A673 (cell line): ENCODE measurements around the gene FCN2. TPM values are rescaled to one million over a fixed set of nuclear protein-coding genes. Genes with fewer than 3 reads are reported as not detected.
"Not testable (repeated sequence)": the region's sequence is repeated elsewhere in the genome, so short reads cannot be mapped to it uniquely, and the experiment has no call there.

Source experiments
- BruUV-seq: library from RNA; stranded (reverse); fragments of 400-500 nt; replicated peaks from 2 replicates; lab custom pipeline; 2021; lab: Mats Ljungman, UMichigan
- CTCF ChIA-PET: fragments of 300-600 bp; sonication (Branson Sonifier 250); formaldehyde crosslinking; loops from one replicate; lab custom pipeline; 2022; ENCODE audit warnings: antibody characterized with exemption; lab: Charles Lee
- POLR2A ChIA-PET: fragments of 300-600 bp; sonication (Branson Sonifier 250); formaldehyde crosslinking; loops from one replicate; lab custom pipeline; 2022; ENCODE audit warnings: antibody characterized with exemption; ENCODE audit not compliant: low non-redundant PET; lab: Charles Lee
- DNase-seq: peaks from one replicate; pipeline ENCODE4 v3.0.0-alpha.2; 2015; ENCODE audit warnings: low spot score
- H3K27ac ChIP-seq: fragments of 200-600 bp; sonication (generic); 2 replicates; pipeline ENCODE4 v1.5.1; 2016; ENCODE audit warnings: mixed run types, low read depth, mild to moderate bottlenecking, mixed read lengths, antibody characterized with exemption, low read length; ENCODE audit not compliant: poor library complexity, severe bottlenecking
- H3K27me3 ChIP-seq: fragments of 200-600 bp; sonication (generic); replicated peaks from 2 replicates; pipeline ENCODE4 v1.6.1; 2017; ENCODE audit warnings: mixed run types, low read depth, mild to moderate bottlenecking, mixed read lengths, antibody characterized with exemption, low read length; ENCODE audit not compliant: insufficient read depth, poor library complexity
- H3K36me3 ChIP-seq: fragments of 200-600 bp; sonication (generic); 2 replicates; pipeline ENCODE4 v1.6.1; 2016; ENCODE audit warnings: mixed run types, mild to moderate bottlenecking, mixed read lengths, antibody characterized with exemption, low read length; ENCODE audit not compliant: insufficient read depth, poor library complexity, severe bottlenecking
- H3K4me1 ChIP-seq: fragments of 200-600 bp; sonication (generic); 2 replicates; pipeline ENCODE4 v1.6.1; 2017; ENCODE audit warnings: mixed run types, mild to moderate bottlenecking, mixed read lengths, antibody characterized with exemption, low read length; ENCODE audit not compliant: insufficient read depth, poor library complexity, severe bottlenecking
- H3K4me3 ChIP-seq: fragments of 200-600 bp; sonication (generic); 2 replicates; pipeline ENCODE4 v1.5.1; 2016; ENCODE audit warnings: low read depth, mixed run types, mild to moderate bottlenecking, mixed read lengths, low read length; ENCODE audit not compliant: poor library complexity, severe bottlenecking
- H3K9me3 ChIP-seq: fragments of 200-600 bp; sonication (generic); 2 replicates; pipeline ENCODE4 v1.6.1; 2016; ENCODE audit warnings: mixed run types, low read depth, mild to moderate bottlenecking, mixed read lengths, antibody characterized with exemption, low read length; ENCODE audit not compliant: poor library complexity, severe bottlenecking
- CTCF ChIP-seq: fragments of 300-800, 200-600 bp; sonication (generic); conservative IDR thresholded peaks from 2 replicates; pipeline ENCODE4 v1.5.1; 2017; ENCODE audit warnings: low read depth, mild to moderate bottlenecking, antibody characterized with exemption, low read length, moderate library complexity, mixed read lengths
- EZH2 ChIP-seq: fragments of 200-600 bp; sonication (generic); IDR thresholded peaks from 2 replicates; pipeline ENCODE4 v1.6.1; 2017; ENCODE audit warnings: borderline replicate concordance, low read depth, mild to moderate bottlenecking, mixed read lengths, antibody characterized with exemption, low read length; ENCODE audit not compliant: poor library complexity, severe bottlenecking
- intact Hi-C: fragments of 100-400 bp; cut with micrococcal nuclease; formaldehyde crosslinking; loops from one replicate; pipeline ENCODE4 v1.10.0; 2022; ENCODE audit not compliant: unreplicated experiment
- total RNA-seq: library from RNA; stranded (reverse); gene quantifications from 2 replicates; pipeline ENCODE4 v1.2.3, GENCODE V29; 2021

Gene FCN2
- total RNA-seq, 1 experiment from 2014 or later, result not detected

GRCh38 chr9:134855231-134855899 lies 25.2 kb upstream of the FCN2 start:
- intact Hi-C loops, result no loop called here
- CTCF ChIA-PET, result no interaction called here
- Histone ChIP-seq H3K4me1 (no peaks in the 10 kb centered on the region), H3K27me3 (no peaks in the 10 kb centered on the region), H3K27ac (no peak overlapping the region), H3K4me3 (no peak overlapping the region), H3K9me3 (peaks cover 5% of the 10 kb centered on the region), H3K36me3 (no peaks in the 10 kb centered on the region)
- no peak for DNase-seq
- no peak for TF ChIP-seq CTCF
- TF ChIP-seq EZH2, result no peak
- POLR2A ChIA-PET, result no interaction called here
- BruUV-seq, result no TSS peak

GRCh38 chr9:134855900-134856377 lies 24.7 kb upstream of the FCN2 start:
- no peak for DNase-seq
- CTCF ChIA-PET, result no interaction called here
- no peaks in the 10 kb centered on the region for H3K4me1 ChIP-seq
- H3K27me3 ChIP-seq, result no peaks in the 10 kb centered on the region
- peaks cover 5% of the 10 kb centered on the region for H3K9me3 ChIP-seq
- TF ChIP-seq CTCF (no peak), EZH2 (no peak)
- POLR2A ChIA-PET, result no interaction called here
- H3K27ac ChIP-seq, result no peak overlapping the region
- no peak overlapping the region for H3K4me3 ChIP-seq
- BruUV-seq, result no TSS peak
- intact Hi-C loops, result no loop called here
- H3K36me3 ChIP-seq, result no peaks in the 10 kb centered on the region

GRCh38 chr9:134857451-134857850 lies 23.2 kb upstream of the FCN2 start:
- H3K27ac ChIP-seq, DNase-seq, H3K9me3 ChIP-seq, BruUV-seq, intact Hi-C loops, H3K36me3 ChIP-seq, H3K4me3 ChIP-seq, H3K4me1 ChIP-seq, H3K27me3 ChIP-seq, POLR2A ChIA-PET, CTCF ChIA-PET: not testable (repeated sequence)
